Vagina (tissue), 2 donors: ENCODE results near the gene AKAP1.

Experiments used
- POLR2A ChIP-seq, 2 donors: fragments of 450-650 bp; IDR thresholded peaks; one replicate each; pipeline ENCODE4 v1.6.1; 2017; ENCODE audit warnings: antibody characterized with exemption in 2 of 2, mild to moderate bottlenecking in 2 of 2, moderate library complexity in 2 of 2
- POLR2AphosphoS5 ChIP-seq, 2 donors: sonication (generic); formaldehyde crosslinking; IDR thresholded peaks; one replicate each; pipeline ENCODE4 v1.9.0; 2017; ENCODE audit warnings: antibody characterized with exemption in 2 of 2, mild to moderate bottlenecking in 2 of 2, low read depth in 1 of 2; ENCODE audit not compliant: insufficient read depth in 1 of 2
- TF ChIP-seq, protein P1 (sequence below), 3 experiments: fragments of 450-650 bp in 2 of 3; fragments of 200-600 bp in 1 of 3; sonication (generic) in 1 of 3; IDR thresholded peaks; one replicate each; pipeline ENCODE4 v1.5.1; 2017 to 2019; ENCODE audit warnings: antibody characterized with exemption in 3 of 3, mild to moderate bottlenecking in 2 of 3, moderate library complexity in 2 of 3

DNA sequence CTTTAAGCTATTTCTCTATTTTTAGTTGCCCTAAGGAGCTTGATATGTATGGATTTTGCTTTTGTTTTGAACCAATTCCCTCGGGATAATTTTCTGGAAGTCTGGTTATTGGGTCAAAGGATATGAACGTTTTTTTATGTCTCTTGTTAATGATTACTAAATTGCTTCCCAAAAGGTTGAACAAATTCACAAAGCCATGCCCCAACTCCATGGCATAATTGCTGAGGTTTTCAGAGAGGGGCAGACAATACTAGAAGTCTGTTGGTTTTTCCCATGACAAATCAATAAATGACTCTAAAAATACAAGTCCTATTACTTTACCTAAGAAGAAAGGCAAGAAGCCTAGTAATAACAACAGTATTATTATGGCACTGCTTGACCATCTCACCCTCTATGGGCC lies 11.4 kb upstream of the AKAP1 start:
- TF ChIP-seq, protein P1, sequence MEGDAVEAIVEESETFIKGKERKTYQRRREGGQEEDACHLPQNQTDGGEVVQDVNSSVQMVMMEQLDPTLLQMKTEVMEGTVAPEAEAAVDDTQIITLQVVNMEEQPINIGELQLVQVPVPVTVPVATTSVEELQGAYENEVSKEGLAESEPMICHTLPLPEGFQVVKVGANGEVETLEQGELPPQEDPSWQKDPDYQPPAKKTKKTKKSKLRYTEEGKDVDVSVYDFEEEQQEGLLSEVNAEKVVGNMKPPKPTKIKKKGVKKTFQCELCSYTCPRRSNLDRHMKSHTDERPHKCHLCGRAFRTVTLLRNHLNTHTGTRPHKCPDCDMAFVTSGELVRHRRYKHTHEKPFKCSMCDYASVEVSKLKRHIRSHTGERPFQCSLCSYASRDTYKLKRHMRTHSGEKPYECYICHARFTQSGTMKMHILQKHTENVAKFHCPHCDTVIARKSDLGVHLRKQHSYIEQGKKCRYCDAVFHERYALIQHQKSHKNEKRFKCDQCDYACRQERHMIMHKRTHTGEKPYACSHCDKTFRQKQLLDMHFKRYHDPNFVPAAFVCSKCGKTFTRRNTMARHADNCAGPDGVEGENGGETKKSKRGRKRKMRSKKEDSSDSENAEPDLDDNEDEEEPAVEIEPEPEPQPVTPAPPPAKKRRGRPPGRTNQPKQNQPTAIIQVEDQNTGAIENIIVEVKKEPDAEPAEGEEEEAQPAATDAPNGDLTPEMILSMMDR (IDR thresholded peaks at IDR 0.05): no peak
- no peak for TF ChIP-seq POLR2A (IDR thresholded peaks at IDR 0.05)
- TF ChIP-seq POLR2AphosphoS5 (IDR thresholded peaks at IDR 0.05; ENCODE audit: insufficient read depth in 1 of 2, low read depth in 1 of 2): no peak
